A549 (cell line): Measurements from ENCODE around the gene CLIC5. TPM values are rescaled to one million over a fixed set of nuclear protein-coding genes. Genes with fewer than 3 reads are reported as not detected.

ENCODE experiments used
- ATAC-seq, 2 experiments: fragments of 200-7000 bp in 1 of 2; fragments of >200 bp in 1 of 2; cut with Nextera tagmentation in 1 of 2; cut with Tn5 transposase in 1 of 2; 3 replicates each; pipeline versions ENCODE4 v1.8.0 to v1.9.1; 2018 to 2020; ENCODE audit warnings: mild to moderate bottlenecking in 1 of 2, moderate library complexity in 1 of 2
- CTCF ChIA-PET: fragments of 300-600 bp; sonication (Branson Sonifier 250); formaldehyde crosslinking; extraction: SDS; loops from one replicate; lab custom pipeline; 2021; ENCODE audit warnings: antibody characterized with exemption, inconsistent platforms; lab: Yijun Ruan, JAX
- POLR2A ChIA-PET: fragments of 350-600 bp; formaldehyde crosslinking; extraction: SDS; loops from one replicate; lab custom pipeline; 2021; ENCODE audit warnings: antibody characterized with exemption, inconsistent platforms; lab: Yijun Ruan, JAX
- DNase-seq, 2 experiments: peaks; one replicate each; pipeline versions ENCODE4 v3.0.0 to v3.0.0-alpha.2; 2011 to 2016; ENCODE audit warnings: low read depth in 1 of 2, low spot score in 1 of 2
- FAIRE-seq: peaks from 2 replicates; lab custom pipeline; 2011; peaks lifted over from hg19 to GRCh38; lab: Jason Lieb, UNC
- H3K27ac ChIP-seq, 2 experiments: fragments of >200 bp; sonication (Bioruptor Twin); formaldehyde crosslinking; 3 replicates each; pipeline ENCODE4 v1.5.1; 2016 to 2017
- H3K4me1 ChIP-seq: fragments of >200 bp; sonication (Bioruptor Twin); formaldehyde crosslinking; 3 replicates; pipeline ENCODE4 v1.6.1; 2016
- H3K4me2 ChIP-seq: fragments of >200 bp; sonication (Bioruptor Twin); formaldehyde crosslinking; 3 replicates; pipeline ENCODE4 v1.6.1; 2016
- H3K4me3 ChIP-seq: fragments of >200 bp; sonication (Bioruptor Twin); formaldehyde crosslinking; 3 replicates; pipeline ENCODE4 v1.5.1; 2016
- H3K9me3 ChIP-seq: fragments of >200 bp; sonication (Bioruptor Twin); formaldehyde crosslinking; 3 replicates; pipeline ENCODE4 v1.6.1; 2016
- BCL3 ChIP-seq: fragments of >200 bp; sonication (Bioruptor Twin); formaldehyde crosslinking; IDR thresholded peaks from 3 replicates; pipeline ENCODE4 v1.6.1; 2016
- CBX2 ChIP-seq: fragments of 200-600 bp; sonication (generic); IDR thresholded peaks from 2 replicates; pipeline ENCODE4 v1.6.1; 2016; ENCODE audit warnings: low read depth, mild to moderate bottlenecking, borderline replicate concordance
- CBX8 ChIP-seq: fragments of 200-600 bp; sonication (generic); IDR thresholded peaks from 2 replicates; pipeline ENCODE4 v1.6.1; 2016
- CHD4 ChIP-seq: fragments of 200-600 bp; sonication (generic); IDR thresholded peaks from 2 replicates; pipeline ENCODE4 v1.6.1; 2016; ENCODE audit warnings: antibody characterized with exemption, mild to moderate bottlenecking, borderline replicate concordance
- EHMT2 ChIP-seq: fragments of 200-600 bp; sonication (generic); IDR thresholded peaks from 2 replicates; pipeline ENCODE4 v1.6.1; 2016; ENCODE audit warnings: antibody characterized with exemption, low read depth, mild to moderate bottlenecking, moderate library complexity
- HDAC2 ChIP-seq: fragments of 200-600 bp; sonication (generic); IDR thresholded peaks from 2 replicates; pipeline ENCODE4 v1.6.1; 2016
- HES2 ChIP-seq: fragments of >200 bp; sonication (Bioruptor Twin); formaldehyde crosslinking; IDR thresholded peaks from 2 replicates; pipeline ENCODE4 v1.6.1; 2016
- HEYL ChIP-seq: fragments of 250-450 bp; sonication (Bioruptor Pico); IDR thresholded peaks from 2 replicates; pipeline ENCODE4 v1.8.0; 2021; ENCODE audit warnings: mild to moderate bottlenecking, moderate library complexity
- KDM1A ChIP-seq: fragments of 200-600 bp; sonication (generic); IDR thresholded peaks from 2 replicates; pipeline ENCODE4 v1.6.1; 2016; ENCODE audit warnings: low read depth, mild to moderate bottlenecking
- KDM5A ChIP-seq: fragments of 200-600 bp; sonication (generic); IDR thresholded peaks from 2 replicates; pipeline ENCODE4 v1.6.1; 2016; ENCODE audit warnings: antibody characterized with exemption, mild to moderate bottlenecking
- MAFK ChIP-seq: fragments of 450-650 bp; IDR thresholded peaks from 2 replicates; pipeline ENCODE4 v1.6.1; 2014; ENCODE audit not compliant: partially characterized antibody
- MAX ChIP-seq: IDR thresholded peaks from 2 replicates; pipeline ENCODE4 v1.6.1; 2012
- MYC ChIP-seq: IDR thresholded peaks from 2 replicates; pipeline ENCODE4 v1.6.1; 2012; ENCODE audit warnings: mild to moderate bottlenecking, inconsistent platforms, low read length, improper control_type of control experiment, borderline replicate concordance
- NFE2L2 ChIP-seq: fragments of 150-350 bp; conservative IDR thresholded peaks from 2 replicates; pipeline ENCODE4 v1.6.1; 2014; ENCODE audit warnings: low read length
- NPAS2 ChIP-seq: fragments of 250-450 bp; sonication (Bioruptor Pico); IDR thresholded peaks from 2 replicates; pipeline ENCODE4 v1.8.0; 2022; ENCODE audit warnings: mild to moderate bottlenecking, moderate library complexity, borderline replicate concordance
- PBX3 ChIP-seq: IDR thresholded peaks from 2 replicates; pipeline ENCODE4 v1.6.1; 2012
- POLR2A ChIP-seq: IDR thresholded peaks from 2 replicates; pipeline ENCODE4 v1.6.1; 2012; ENCODE audit warnings: mild to moderate bottlenecking, low read length
- POLR2AphosphoS2 ChIP-seq: conservative IDR thresholded peaks from 2 replicates; pipeline ENCODE4 v1.6.1; 2012; ENCODE audit warnings: low read length, improper control_type of control experiment, inconsistent platforms
- RAD21 ChIP-seq, 2 experiments: fragments of >200 bp in 1 of 2; sonication (Bioruptor Twin) in 1 of 2; formaldehyde crosslinking in 1 of 2; IDR thresholded peaks in 1 of 2; conservative IDR thresholded peaks in 1 of 2; 2 replicates in 1 of 2; 3 replicates in 1 of 2; pipeline ENCODE4 v1.6.1; 2012 to 2018; ENCODE audit warnings: inconsistent platforms in 1 of 2
- RARB ChIP-seq: fragments of 250-450 bp; sonication (Bioruptor Pico); IDR thresholded peaks from 2 replicates; pipeline ENCODE4 v1.8.0; 2021; ENCODE audit warnings: mild to moderate bottlenecking, moderate library complexity
- RCOR1 ChIP-seq: fragments of 150-350 bp; IDR thresholded peaks from 2 replicates; pipeline ENCODE4 v1.6.1; 2014; ENCODE audit warnings: antibody characterized with exemption, low read length, low read depth
- REST ChIP-seq: fragments of 200-600 bp; sonication (generic); IDR thresholded peaks from 2 replicates; pipeline ENCODE4 v1.6.1; 2016; ENCODE audit warnings: antibody characterized with exemption, mild to moderate bottlenecking, moderate library complexity
- SMC3 ChIP-seq: fragments of >200 bp; sonication (Bioruptor Twin); formaldehyde crosslinking; IDR thresholded peaks from 3 replicates; pipeline ENCODE4 v1.6.1; 2018; ENCODE audit warnings: inconsistent platforms
- TP53 ChIP-seq: fragments of 250-450 bp; sonication (Bioruptor Pico); IDR thresholded peaks from 2 replicates; pipeline ENCODE4 v1.5.0; 2021; ENCODE audit warnings: mild to moderate bottlenecking, moderate library complexity
- ZC3H11A ChIP-seq: fragments of 450-650 bp; IDR thresholded peaks from 2 replicates; pipeline ENCODE4 v1.6.1; 2014; ENCODE audit warnings: antibody characterized with exemption, mild to moderate bottlenecking
- ZFP36 ChIP-seq: fragments of 450-650 bp; IDR thresholded peaks from 2 replicates; pipeline ENCODE4 v1.6.1; 2014; ENCODE audit warnings: borderline replicate concordance; ENCODE audit not compliant: partially characterized antibody
- ZNF302 ChIP-seq: fragments of 250-450 bp; sonication (Bioruptor Pico); IDR thresholded peaks from 2 replicates; pipeline ENCODE4 v1.9.0; 2021; ENCODE audit warnings: inconsistent platforms, mild to moderate bottlenecking, moderate library complexity
- WGBS: methylation state at CpG from one replicate; pipeline ENCODE4 v1.1.6; 2017; ENCODE audit errors: missing lambda C conversion rate; 5-methylcytosine and 5-hydroxymethylcytosine counted together
- polyA plus RNA-seq, 4 experiments: library from polyadenylated mRNA; depleted of rRNA in 3 of 4; stranded (reverse); fragments of >200 nt; fragmentation: RNase III in 1 of 4; extraction: RNeasy Plus Mini Kit Qiagen cat#74134 plus additional on column Dnase treatment in 1 of 4; gene quantifications; 2 replicates in 3 of 4; 3 replicates in 1 of 4; pipeline ENCODE4 v1.2.3, GENCODE V29; 2011 to 2017
- TF ChIP-seq, protein P1 (sequence below): fragments of 250-450 bp; sonication (Bioruptor Pico); IDR thresholded peaks from 2 replicates; pipeline ENCODE4 v1.5.0; 2021; ENCODE audit warnings: mild to moderate bottlenecking, moderate library complexity, borderline replicate concordance
- TF ChIP-seq, protein P2 (sequence below): fragments of 450-650 bp; IDR thresholded peaks from 2 replicates; pipeline ENCODE4 v1.6.1; 2014; ENCODE audit warnings: antibody characterized with exemption

The CLIC5 gene
- polyA plus RNA-seq, 2 of the 4 experiments (the other 2 are of a cell fraction): not detected

DNA sequence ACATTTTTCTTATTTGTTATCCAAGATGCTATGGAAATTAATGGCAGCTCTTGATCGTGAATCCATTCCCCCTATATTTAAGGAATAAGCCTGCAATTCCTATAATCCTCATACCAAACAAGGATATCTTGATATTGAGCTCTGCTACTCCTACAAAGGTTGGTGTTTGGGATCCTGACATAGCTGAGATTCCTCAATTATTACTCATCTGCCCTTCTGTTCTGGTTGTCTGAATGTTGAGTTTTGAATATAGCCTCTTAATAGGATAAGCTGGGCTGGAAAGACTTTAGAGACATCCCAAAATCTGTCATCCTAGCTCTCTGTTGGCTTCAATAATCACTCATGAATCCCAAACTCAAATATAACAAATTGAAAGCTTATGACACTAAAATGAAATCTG is 49.9 kb downstream of the CLIC5 start:
- Histone ChIP-seq H3K4me1 (no peaks in the 10 kb centered on the region), H3K4me3 (no peak overlapping the region), H3K9me3 (no peaks in the 10 kb centered on the region; the same call in 2 of the 3 replicates), H3K27ac (no peak overlapping the region), H3K4me2 (no peak overlapping the region)
- ChIA-PET CTCF (no interaction called here), POLR2A (no interaction called here)
- no peak for FAIRE-seq
- 5% methylated on average over 1 of the region's 1 CpG for WGBS
- DNase-seq: no peak
- no peak for TF ChIP-seq BCL3
- TF ChIP-seq HES2: no peak
- TF ChIP-seq POLR2AphosphoS2: no peak
- TF ChIP-seq, protein P1, sequence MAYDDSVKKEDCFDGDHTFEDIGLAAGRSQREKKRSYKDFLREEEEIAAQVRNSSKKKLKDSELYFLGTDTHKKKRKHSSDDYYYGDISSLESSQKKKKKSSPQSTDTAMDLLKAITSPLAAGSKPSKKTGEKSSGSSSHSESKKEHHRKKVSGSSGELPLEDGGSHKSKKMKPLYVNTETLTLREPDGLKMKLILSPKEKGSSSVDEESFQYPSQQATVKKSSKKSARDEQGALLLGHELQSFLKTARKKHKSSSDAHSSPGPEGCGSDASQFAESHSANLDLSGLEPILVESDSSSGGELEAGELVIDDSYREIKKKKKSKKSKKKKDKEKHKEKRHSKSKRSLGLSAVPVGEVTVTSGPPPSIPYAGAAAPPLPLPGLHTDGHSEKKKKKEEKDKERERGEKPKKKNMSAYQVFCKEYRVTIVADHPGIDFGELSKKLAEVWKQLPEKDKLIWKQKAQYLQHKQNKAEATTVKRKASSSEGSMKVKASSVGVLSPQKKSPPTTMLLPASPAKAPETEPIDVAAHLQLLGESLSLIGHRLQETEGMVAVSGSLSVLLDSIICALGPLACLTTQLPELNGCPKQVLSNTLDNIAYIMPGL (CRISPR knock-in tag): no peak
- TF ChIP-seq RARB (CRISPR knock-in tag): no peak
- no peak for TF ChIP-seq CBX2
- TF ChIP-seq HEYL (CRISPR knock-in tag): no peak
- TF ChIP-seq ZC3H11A: no peak
- no peak for TF ChIP-seq ZFP36
- no peak for TF ChIP-seq MYC
- no peak for TF ChIP-seq NFE2L2
- TF ChIP-seq PBX3: no peak
- TF ChIP-seq POLR2A: no peak
- no peak for TF ChIP-seq KDM1A
- ATAC-seq: no peak

DNA sequence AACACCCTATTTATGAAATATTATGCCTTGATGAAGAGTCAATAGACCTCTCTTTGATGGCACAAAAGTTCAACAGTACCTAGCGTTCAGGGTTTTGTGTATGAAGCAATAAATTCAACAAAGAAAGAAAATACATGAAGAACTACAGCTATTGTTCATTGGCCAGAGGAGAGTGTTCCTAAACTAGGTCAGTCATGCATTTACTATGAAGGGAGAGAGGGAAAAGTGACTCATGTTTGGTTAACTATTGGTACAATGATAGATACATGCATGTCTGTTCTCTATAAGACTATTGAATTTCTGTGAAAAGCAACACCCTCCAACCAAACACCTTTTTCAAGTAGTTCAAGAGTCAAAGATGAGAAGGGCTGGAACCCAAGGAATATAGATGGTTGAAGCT is 50.7 kb downstream of the CLIC5 start:
- FAIRE-seq (no peak), ATAC-seq (no peak), DNase-seq (no peak)
- Histone ChIP-seq H3K4me1 (no peaks in the 10 kb centered on the region), H3K4me3 (no peak overlapping the region), H3K4me2 (no peak overlapping the region), H3K27ac (no peak overlapping the region), H3K9me3 (no peaks in the 10 kb centered on the region; the same call in 2 of the 3 replicates)
- TF ChIP-seq MAFK (no peak), NPAS2 (no peak), REST (no peak), CBX8 (no peak), ZFP36 (no peak), RAD21 (conservative IDR thresholded peaks at IDR 0.05 in 1 of 2, IDR thresholded peaks at IDR 0.05 in 1 of 2) (no peak), SMC3 (no peak), BCL3 (no peak), ZNF302 (CRISPR knock-in tag) (no peak), CHD4 (no peak), MYC (no peak), HDAC2 (no peak), MAX (no peak), TP53 (CRISPR knock-in tag) (no peak), KDM5A (no peak), EHMT2 (no peak), RCOR1 (no peak)
- TF ChIP-seq, protein P2, sequence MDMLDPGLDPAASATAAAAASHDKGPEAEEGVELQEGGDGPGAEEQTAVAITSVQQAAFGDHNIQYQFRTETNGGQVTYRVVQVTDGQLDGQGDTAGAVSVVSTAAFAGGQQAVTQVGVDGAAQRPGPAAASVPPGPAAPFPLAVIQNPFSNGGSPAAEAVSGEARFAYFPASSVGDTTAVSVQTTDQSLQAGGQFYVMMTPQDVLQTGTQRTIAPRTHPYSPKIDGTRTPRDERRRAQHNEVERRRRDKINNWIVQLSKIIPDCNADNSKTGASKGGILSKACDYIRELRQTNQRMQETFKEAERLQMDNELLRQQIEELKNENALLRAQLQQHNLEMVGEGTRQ: no peak
- ChIA-PET CTCF (interaction anchor here (0.6 kb wide), 1 partner anchor 8 kb away, joined by 3 read pairs; no protein-coding TSS in a partner anchor), POLR2A (no interaction called here)
- WGBS: 21% methylated on average over 1 of the region's 1 CpG
